HG02943 (cell line): ENCODE data around the gene ENPEP.

Experiments used
- ATAC-seq: cut with Tn5 transposase; IDR thresholded peaks from one replicate; pipeline ENCODE4 v1.9.1; 2021; ENCODE audit warnings: mild to moderate bottlenecking, low read depth, moderate library complexity; ENCODE audit not compliant: unreplicated experiment

ENPEP gene

DNA sequence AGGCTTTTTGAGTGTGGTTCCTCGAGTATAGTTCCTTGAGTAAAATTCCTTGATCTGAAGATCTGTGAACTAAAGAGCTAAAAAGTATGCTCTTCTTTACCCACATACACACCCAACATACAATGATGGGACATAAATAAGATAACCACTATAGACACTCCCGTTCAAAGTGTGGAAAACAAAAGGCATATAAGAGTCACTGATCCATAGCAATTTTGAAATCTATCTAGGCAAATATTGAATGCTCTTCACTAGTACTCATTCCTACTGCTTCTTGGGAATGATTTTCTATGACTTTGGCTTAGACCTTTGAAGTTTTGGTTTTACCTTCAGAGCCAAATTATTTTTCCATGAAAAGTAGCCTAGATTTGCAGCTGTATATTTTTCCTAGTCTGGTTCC lies 120.5 kb downstream of the ENPEP start:
- no peak for ATAC-seq

DNA sequence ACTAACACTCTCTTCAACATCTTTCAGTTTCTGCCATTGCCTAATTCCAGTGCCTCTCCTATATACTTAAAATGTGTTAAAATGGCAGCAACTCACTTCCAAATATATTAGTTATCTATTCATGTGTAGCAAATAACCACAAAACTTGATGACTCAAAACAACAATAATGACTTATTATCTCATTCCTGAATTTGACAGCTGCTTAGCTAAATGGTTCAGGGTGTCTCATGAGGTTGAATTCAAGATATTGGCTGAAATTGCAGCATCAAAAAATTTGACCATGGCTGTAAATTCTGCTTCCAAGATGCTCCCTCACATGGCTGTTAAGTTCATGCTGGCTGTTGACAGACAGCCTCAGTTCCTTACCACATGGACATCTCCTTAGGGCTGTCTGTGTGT lies 121.6 kb downstream of the ENPEP start:
- no peak for ATAC-seq

DNA sequence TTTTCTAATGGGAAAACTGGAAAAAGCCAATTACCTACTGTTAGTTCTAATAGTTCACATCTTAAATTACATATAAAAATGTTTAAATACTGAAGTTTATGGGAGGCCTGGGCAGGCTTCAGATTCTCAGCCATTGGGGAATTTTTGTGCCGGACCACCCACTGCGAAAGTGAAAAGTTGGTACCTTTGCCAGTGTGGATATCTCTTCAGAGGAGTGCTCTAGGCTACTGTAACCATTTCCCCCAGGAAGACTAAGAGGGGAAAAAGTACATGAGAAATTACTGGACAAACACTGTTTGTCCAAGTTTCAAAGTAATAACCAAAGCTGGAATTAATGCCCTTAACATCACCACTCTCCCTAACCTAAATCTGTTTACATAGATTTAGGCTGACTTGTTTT lies 126.1 kb downstream of the ENPEP start:
- ATAC-seq, result no peak

DNA sequence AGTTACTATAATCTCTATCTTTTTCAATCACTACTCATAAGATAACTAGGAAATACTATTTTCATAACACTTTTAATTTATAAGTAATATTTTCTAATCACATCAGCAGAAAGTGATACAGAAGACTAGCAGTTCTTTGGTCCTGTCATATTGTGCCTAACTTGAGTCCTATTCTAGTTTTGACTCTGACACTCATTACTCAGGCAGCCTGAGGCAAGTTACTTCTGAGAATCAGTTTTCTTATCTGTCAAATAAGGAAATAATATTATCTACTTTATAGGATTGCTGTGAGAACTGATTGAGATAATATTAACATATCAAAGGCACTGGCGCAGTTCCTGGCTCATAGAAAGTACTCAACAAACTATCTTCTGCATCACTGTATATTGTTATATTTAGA lies 129.1 kb downstream of the ENPEP start:
- no peak for ATAC-seq

DNA sequence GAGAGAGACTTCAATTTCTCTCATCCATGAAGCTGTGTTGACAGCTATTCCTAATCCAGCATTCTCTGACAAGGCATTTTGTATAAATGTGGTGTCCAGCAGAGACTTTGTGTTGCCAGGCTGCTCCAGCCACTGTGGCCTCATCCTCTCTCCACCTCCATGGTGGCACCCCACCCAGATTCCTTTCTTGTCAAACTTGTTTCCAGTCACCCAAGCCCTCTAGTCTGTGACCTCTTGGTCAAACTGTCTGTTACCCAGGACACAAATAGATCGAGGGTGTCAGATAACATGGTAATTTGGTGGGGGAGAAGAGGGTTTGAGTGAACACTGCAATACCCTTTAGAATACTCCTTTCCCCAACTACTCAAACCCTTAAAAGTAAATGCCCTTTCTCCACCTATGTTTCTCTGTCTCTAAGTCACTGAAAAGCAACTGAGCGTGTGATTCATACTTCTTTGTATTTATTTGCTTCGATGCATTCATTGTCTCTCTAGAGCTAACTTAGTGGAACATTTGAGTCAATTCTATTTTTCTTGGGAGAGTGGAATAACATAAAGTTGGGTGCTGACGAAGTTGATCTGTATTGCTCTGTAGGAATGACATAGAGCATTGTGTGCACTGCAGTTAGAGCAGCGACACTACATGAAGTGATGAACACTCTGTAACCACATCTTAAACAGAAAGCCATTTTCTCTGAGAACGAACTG lies 133.2 kb downstream of the ENPEP start:
- no peak for ATAC-seq

DNA sequence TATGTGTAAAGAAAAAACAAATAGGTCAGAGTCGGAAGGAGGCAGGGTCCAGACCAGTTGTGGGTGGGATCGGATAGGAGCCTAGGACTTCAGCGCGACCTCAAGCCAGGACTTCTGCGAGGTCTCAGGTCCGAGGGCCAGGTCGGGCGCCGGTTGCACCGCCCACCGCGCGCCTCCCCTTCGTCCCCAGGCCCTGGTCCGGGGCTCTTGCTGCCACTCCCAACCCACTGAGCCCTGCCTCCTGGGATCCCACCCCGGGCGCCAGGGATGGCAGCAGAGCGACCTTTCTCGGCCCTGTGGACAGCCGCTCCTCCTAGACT lies 134.6 kb downstream of the ENPEP start:
- ATAC-seq, result peak; percentile 7

DNA sequence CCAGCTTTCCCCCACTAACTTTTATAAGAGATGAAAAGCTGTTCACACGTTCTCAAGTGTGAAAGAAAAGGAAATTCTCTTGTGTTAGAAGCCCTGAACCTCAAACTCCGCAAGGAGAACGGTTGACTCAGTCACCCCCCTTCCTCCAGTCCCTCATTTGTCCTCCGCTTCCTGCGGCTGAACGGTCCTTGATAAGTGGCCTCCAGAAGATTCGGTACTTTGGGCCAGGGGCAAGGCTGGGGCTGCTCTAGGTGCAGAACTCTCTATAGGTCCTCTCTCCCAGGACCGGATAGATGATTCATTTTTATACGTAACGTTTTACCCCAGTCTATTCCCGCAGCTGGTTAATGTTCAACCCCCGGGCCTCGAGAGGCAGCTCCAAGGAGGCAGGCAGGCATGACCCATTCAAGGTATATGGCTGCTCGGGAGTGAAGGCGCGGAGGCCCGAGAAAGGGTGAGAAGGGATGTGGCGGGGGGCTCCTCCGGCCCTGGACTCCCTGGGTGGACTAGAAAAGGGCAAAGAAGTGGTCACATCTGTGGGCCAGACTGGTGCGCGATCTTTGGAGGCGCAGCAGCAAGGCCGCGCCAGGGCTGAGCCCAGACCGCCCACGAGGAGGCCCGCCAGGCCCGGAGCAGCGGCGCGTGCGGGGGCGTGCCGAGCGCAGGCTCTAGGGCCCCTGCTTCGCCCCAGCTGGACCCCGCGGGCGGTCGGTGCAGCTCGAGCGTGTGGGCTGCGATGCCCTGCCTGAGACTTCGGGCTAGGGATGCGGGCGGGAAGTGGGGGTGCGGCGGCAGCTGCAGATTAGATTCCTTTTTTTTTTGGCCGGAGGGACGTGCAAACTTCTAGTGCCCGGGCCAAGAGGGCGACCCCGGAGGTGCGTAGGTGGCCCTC lies 135.2 kb downstream of the ENPEP start:
- ATAC-seq, result peak; percentile 92

DNA sequence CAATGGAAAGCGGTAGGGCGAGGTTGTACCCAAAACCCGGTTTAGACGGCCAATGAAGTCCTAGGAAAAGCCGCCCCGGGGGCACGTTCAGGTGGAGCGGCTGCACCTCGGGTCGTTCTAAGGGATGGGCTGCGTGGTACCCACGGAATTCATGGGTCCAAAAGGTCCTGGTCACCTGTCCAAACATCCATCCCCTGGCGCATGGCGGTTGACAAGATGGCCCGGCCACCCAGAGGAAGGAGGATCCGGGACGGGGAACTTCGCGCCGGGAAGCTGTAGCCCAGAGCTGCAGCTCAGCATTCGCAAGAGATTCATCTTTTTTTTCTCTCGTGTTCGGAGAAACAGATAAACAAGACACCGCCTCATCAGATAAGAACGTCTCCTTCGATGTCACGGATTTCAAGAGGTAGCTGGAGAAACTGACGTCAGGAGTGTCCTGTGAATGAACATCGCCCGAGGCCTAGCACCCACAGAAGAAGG lies 136.1 kb downstream of the ENPEP start:
- ATAC-seq, result no peak

DNA sequence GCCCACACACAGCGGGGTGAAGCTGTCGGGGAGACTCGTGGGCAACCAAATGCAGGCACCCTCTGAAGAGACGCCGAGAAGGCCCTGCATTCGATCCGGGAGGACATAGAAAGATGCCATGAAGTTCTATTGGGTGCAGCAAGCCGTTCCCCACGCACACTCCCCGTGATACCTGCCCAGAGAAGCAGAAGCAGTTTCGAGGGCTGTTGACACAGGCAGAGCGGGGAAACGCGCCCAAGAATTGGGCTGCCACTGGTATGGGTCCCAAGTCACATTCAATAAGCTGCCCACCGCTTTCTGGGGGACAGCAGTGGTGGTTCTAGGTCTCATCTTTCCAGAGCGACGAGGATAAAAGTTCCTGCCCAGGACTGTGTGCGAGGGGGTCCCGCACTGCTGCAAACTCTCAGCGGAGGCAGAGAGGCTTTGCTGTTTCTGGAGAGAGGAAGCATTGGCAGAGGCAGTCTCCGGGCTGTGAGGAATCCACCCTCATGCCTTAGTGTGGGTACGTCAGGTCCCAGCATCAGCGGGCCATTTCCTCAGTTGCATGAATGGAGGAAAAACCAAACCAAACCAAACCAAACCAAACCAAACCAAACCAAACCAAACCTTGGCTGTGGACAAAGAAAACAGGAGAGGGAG lies 136.8 kb downstream of the ENPEP start:
- ATAC-seq, result no peak

DNA sequence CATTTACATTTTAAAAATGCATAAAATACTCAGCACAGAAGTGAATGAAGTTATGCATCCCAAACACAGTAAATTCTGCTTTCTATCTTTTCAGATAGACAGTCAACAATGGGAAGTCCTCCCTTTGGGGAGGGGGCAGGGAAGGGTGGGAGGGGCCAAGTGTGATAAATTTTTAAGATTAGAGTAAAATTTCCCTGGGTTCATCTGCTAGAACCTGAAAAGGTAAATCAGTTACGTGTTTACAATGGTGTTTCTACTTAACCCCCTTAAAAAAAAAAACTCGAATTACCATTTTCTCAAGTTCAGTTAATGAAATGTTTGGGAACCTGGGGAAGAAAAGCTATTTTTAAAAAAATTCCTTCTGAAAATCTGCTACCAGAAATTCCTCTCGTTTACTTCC lies 137.8 kb downstream of the ENPEP start:
- ATAC-seq, result no peak

DNA sequence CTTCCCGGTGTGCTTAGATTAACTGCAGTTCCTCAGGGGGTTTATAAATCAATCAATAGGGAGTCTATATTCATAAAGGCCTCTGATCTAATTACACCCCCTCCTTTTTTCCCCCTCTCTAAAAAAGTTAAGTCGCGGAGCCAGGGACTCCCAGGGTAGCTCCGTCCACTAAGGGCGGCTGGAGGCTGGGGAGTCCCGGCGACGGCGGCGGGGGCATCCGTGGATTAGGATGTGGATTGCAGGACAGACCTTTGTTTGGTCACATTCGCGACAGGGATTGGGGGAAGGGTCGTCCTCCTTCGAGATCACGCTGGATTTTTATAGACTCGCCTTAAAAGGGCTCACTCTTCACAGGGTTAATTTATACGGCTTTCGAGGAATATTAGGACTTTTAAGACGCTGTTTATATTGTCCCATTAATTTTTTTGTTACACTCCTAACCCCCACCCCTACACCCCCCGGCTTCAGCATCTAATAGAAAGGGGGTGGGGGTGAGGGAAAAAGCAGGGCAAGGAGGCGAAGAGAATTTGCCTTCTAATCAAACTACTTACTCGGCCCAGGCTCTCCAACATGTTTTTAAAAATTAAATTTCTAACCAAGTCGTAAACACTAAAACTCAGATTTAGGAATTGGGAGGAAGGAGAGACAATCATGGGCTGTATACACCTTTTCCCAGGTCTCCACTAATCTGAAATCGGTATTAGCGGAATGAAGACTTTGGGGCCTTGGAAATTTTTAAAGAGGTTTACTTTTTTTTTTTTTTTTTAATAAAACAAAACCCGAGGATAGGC lies 138.4 kb downstream of the ENPEP start:
- no peak for ATAC-seq
